DOHH2 (cell line): ENCODE data around the gene CSNK2A2.
A peak's percentile ranks its signal among the peaks of the same experiment; 100 is the strongest.

ENCODE experiments used
- H3F3A ChIP-seq: fragments of 200-600 bp; sonication (generic), shearing (Covaris generic); 2 replicates; pipeline ENCODE4 v1.6.0; 2016; ENCODE audit warnings: antibody characterized with exemption, mild to moderate bottlenecking; ENCODE audit not compliant: control insufficient read depth, insufficient read depth
- H3K27ac ChIP-seq: fragments of 200-600 bp; sonication (generic); 2 replicates; pipeline ENCODE4 v1.5.1; 2014; ENCODE audit warnings: low read depth, mild to moderate bottlenecking, low read length, moderate library complexity
- H3K27me3 ChIP-seq: fragments of 200-600 bp; sonication (generic); 2 replicates; pipeline ENCODE4 v1.6.1; 2014; ENCODE audit warnings: mild to moderate bottlenecking, low read length, mixed read lengths; ENCODE audit not compliant: control insufficient read depth
- H3K36me3 ChIP-seq: fragments of 200-600 bp; sonication (generic); 2 replicates; pipeline ENCODE4 v1.6.1; 2014; ENCODE audit warnings: mild to moderate bottlenecking, low read length, moderate library complexity, mixed read lengths; ENCODE audit not compliant: control insufficient read depth
- H3K4me1 ChIP-seq: fragments of 200-600 bp; sonication (generic); 2 replicates; pipeline ENCODE4 v1.6.1; 2014; ENCODE audit warnings: mild to moderate bottlenecking, low read length, mixed read lengths; ENCODE audit not compliant: control insufficient read depth
- H3K4me2 ChIP-seq: fragments of 200-600 bp; sonication (generic); 2 replicates; pipeline ENCODE4 v1.6.0; 2014; ENCODE audit warnings: mild to moderate bottlenecking, low read length, moderate library complexity
- H3K4me3 ChIP-seq: fragments of 200-600 bp; sonication (generic); 2 replicates; pipeline ENCODE4 v1.5.1; 2014; ENCODE audit warnings: mild to moderate bottlenecking, low read length, mixed read lengths
- H3K79me2 ChIP-seq: fragments of 200-600 bp; sonication (generic); 2 replicates; pipeline ENCODE4 v1.6.1; 2014; ENCODE audit warnings: mild to moderate bottlenecking, low read length, mixed read lengths; ENCODE audit not compliant: control insufficient read depth
- H3K9me2 ChIP-seq: fragments of 200-600 bp; sonication (generic); replicated peaks from 2 replicates; pipeline ENCODE4 v1.6.1; 2014; ENCODE audit warnings: mild to moderate bottlenecking, low read length, mixed read lengths; ENCODE audit not compliant: control insufficient read depth
- H3K9me3 ChIP-seq: fragments of 200-600 bp; sonication (generic); 2 replicates; pipeline ENCODE4 v1.6.1; 2014; ENCODE audit warnings: antibody characterized with exemption, low read length, mixed read lengths; ENCODE audit not compliant: control insufficient read depth, insufficient read depth
- H4K20me1 ChIP-seq: fragments of 200-600 bp; sonication (generic); 2 replicates; pipeline ENCODE4 v1.6.0; 2014; ENCODE audit warnings: low read depth, mild to moderate bottlenecking, antibody characterized with exemption, low read length, moderate library complexity; ENCODE audit not compliant: control insufficient read depth, insufficient read depth
- CTCF ChIP-seq: fragments of 200-600 bp; sonication (generic); IDR thresholded peaks from one replicate; pipeline ENCODE4 v1.5.1; 2014; ENCODE audit warnings: antibody characterized with exemption, mild to moderate bottlenecking, low read depth, low read length; ENCODE audit not compliant: poor library complexity, severe bottlenecking
- EZH2phosphoT487 ChIP-seq: fragments of 200-600 bp; sonication (generic); IDR thresholded peaks from 2 replicates; pipeline ENCODE4 v1.6.1; 2017; ENCODE audit warnings: borderline replicate concordance, mild to moderate bottlenecking, antibody characterized with exemption, low read length, moderate library complexity, mixed read lengths

Gene CSNK2A2

GRCh38 chr16:58125781-58126335, 72.0 kb downstream of the CSNK2A2 start:
- Histone ChIP-seq H3K9me2 (no peaks in the 10 kb centered on the region), H4K20me1 (peaks cover 46% of the 10 kb centered on the region), H3K36me3 (peaks cover 20% of the 10 kb centered on the region), H3K27me3 (no peaks in the 10 kb centered on the region), H3K27ac (no peak overlapping the region), H3K4me2 (peak overlapping the region; percentile 96), H3F3A (peaks cover 8% of the 10 kb centered on the region), H3K4me1 (peaks cover 56% of the 10 kb centered on the region), H3K9me3 (no peaks in the 10 kb centered on the region), H3K4me3 (peak overlapping the region; percentile 77; the same call in 1 of the 2 replicates), H3K79me2 (peaks cover 80% of the 10 kb centered on the region)
- no peak for TF ChIP-seq CTCF
- TF ChIP-seq EZH2phosphoT487 = no peak

- no peak for TF ChIP-seq EZH2phosphoT487
- no peak for TF ChIP-seq CTCF
- Histone ChIP-seq H3K9me2 (no peaks in the 10 kb centered on the region), H3K4me3 (no peak overlapping the region), H4K20me1 (peaks cover 55% of the 10 kb centered on the region), H3F3A (peaks cover 8% of the 10 kb centered on the region), H3K27me3 (no peaks in the 10 kb centered on the region), H3K4me2 (no peak overlapping the region), H3K27ac (no peak overlapping the region), H3K9me3 (no peaks in the 10 kb centered on the region), H3K79me2 (peaks cover 88% of the 10 kb centered on the region), H3K4me1 (peaks cover 56% of the 10 kb centered on the region), H3K36me3 (peaks cover 23% of the 10 kb centered on the region)
Observed at GRCh38 chr16:58125041-58125440, 72.9 kb downstream of the CSNK2A2 start.

- Histone ChIP-seq H3K79me2 (peaks cover 93% of the 10 kb centered on the region), H3K9me2 (no peaks in the 10 kb centered on the region), H3F3A (peaks cover 8% of the 10 kb centered on the region), H3K27me3 (no peaks in the 10 kb centered on the region), H3K4me1 (peaks cover 51% of the 10 kb centered on the region), H3K4me2 (peak overlapping the region; percentile 11; the same call in 1 of the 2 replicates), H3K27ac (no peak overlapping the region), H3K36me3 (peaks cover 23% of the 10 kb centered on the region), H3K4me3 (no peak overlapping the region), H3K9me3 (no peaks in the 10 kb centered on the region), H4K20me1 (peaks cover 57% of the 10 kb centered on the region)
- TF ChIP-seq CTCF (no peak), EZH2phosphoT487 (no peak)
Observed at GRCh38 chr16:58124601-58124915, 73.3 kb downstream of the CSNK2A2 start.
